GM19467 (cell line): ENCODE measurements around the gene HOXA4.

Experiments
- ATAC-seq: cut with Tn5 transposase; IDR thresholded peaks from one replicate; pipeline ENCODE4 v1.9.1; 2021; ENCODE audit warnings: mild to moderate bottlenecking, moderate library complexity; ENCODE audit not compliant: unreplicated experiment

HOXA4 gene

DNA sequence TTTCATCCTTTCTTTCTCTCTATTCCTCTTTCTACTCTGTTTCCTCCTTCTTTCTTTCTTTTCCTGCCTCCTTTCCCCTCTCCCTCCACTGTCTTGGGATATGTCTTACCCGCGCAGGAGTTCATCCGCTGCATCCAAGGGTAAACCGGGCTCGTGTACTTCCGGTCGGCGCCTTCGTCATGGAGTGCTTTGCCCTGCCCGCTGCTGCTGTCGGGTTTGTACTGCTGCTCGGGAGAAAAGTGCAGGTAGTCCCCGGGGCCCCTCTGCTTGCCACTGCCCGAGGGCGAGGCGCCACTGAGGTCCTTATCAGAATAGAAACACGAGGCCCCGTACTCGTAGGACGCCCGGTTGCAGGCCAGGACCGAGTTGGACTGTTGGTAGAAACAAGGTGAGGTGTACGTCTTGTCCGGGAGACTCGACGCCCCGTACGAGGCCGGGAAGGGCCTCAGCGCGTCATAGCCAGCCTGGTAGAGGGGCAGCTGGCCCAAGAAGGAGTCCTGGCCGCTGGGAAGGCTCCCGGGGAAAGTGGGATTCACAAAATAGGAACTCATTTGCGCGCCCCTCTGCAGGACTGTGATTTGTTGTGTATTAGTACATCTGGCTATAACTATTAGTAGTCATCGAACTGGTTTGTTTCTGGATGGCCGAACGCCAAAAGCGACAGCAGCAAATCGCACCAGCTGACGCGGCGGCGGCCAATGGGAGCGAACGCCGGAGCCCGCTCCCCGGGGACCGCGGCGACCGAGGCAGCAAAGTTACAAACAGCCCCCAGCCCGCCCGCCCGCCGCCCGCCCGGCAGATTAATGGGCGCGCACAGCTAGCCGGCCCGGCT lies 16.9 kb upstream of the HOXA4 start, which contains the start of gene HOXA6:
TSS of gene HOXA6 (minus strand) at position 576 of the 832 bp plus-strand sequence. CDS start at position 551, 25 bp downstream.
- ATAC-seq, result no peak

DNA sequence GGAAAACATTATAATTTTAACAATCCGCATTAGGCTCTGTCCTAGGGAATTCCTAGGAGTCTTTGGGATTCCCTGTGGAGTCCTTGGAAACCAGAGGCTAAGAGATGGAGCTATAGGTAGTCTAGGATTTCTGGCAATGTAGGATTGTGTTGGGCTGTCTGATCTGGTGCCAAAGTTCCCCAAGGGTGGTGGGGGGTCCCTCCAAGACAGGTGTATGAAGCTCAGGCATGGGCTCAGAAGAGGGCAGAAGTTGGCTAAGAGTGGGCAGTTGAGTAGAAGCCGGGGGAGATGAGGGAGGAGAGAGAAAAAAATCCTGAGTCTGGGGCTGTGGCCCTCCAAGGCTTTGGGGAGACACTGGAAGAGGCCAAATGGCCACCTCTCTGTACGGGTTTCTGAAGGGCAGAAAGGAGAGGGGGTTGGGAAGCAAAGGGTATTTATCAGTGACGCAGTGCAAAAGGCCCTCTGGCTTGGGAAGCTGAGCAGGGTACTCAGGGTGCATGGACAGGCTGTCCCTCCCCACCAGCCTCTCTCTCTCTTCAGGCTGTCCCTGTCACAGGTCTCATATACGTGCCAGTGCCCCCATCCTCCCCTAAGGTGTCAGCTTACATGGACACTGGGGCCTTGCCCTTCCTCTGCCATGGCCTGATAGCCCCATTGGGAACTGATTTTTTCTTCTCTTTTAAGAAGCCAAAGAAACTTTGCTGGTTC lies 16.1 kb upstream of the HOXA4 start:
- no peak for ATAC-seq

DNA sequence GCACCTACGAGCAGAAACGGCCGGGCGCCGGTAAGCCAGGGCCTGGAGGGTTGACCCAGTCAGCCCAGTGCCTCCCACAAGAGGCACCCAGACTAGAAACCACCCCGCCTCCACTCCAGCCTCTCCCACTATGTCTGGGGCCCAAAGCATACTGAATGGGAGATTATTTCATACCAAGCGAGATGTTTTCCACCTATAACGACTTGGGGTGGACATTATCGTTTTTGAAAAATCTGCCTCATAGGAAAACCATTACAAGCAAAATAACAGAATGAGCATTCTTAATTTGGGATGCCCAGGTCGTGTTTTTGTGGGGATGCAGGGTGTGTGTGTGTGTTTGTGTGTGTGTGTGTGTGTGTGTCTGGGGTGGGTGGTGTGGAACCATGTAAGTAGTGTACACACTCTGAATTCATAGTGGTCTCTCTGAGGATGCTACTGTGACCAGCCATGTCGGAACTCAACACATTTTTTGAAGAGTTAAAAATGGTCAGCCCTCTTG lies 15.4 kb upstream of the HOXA4 start:
- no peak for ATAC-seq

DNA sequence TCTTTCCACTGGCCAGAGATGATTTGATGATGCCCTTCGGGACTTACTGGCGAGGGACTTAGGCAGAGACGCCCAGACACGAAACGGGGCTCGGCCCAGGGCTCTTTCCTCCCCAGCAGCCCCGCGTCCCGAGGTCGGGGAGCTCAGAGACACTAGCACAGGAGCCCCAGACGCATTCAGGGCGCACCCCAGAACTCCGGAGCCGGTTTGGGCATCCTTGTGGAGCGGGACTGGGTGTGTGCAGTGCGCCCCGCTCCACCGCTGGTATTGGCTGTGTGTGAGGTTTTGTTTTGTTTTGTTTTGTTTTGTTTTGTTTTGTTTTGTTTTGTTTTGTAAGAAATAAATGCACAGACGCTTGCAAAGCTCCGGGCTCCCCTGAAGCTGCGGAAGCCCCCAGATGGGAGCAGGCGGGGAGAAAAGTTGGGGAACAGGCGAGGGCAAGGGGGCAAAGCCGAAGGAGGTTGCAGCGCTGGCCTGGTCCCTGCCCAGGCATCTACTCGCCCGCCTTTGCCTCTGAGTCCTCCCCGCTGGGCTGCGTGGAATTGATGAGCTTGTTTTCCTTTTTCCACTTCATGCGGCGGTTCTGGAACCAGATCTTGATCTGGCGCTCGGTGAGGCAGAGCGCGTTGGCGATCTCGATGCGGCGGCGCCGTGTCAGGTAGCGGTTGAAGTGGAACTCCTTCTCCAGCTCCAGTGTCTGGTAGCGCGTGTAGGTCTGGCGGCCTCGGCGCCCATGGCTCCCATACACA lies 14.8 kb upstream of the HOXA4 start:
- ATAC-seq, result no peak

DNA sequence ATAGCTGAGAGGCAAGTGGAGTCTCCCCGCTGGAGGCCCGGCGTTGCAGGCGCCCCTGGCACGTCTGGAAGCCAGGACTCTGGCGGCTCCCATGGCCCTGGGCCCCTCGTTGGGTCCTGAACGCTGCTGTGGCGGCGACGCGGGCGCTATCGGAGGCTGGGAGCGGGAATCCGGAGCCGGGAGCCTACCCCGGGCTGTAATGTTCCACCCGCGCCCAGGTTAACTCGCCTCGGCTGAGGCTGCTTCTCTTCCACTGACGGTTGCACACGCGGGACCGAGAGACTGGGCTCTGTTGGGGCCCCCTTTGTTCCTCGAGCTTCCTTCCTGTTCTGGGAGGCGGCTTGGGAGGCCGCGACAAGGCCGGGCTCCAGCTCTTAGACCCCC lies 14.2 kb upstream of the HOXA4 start:
- ATAC-seq, result no peak

DNA sequence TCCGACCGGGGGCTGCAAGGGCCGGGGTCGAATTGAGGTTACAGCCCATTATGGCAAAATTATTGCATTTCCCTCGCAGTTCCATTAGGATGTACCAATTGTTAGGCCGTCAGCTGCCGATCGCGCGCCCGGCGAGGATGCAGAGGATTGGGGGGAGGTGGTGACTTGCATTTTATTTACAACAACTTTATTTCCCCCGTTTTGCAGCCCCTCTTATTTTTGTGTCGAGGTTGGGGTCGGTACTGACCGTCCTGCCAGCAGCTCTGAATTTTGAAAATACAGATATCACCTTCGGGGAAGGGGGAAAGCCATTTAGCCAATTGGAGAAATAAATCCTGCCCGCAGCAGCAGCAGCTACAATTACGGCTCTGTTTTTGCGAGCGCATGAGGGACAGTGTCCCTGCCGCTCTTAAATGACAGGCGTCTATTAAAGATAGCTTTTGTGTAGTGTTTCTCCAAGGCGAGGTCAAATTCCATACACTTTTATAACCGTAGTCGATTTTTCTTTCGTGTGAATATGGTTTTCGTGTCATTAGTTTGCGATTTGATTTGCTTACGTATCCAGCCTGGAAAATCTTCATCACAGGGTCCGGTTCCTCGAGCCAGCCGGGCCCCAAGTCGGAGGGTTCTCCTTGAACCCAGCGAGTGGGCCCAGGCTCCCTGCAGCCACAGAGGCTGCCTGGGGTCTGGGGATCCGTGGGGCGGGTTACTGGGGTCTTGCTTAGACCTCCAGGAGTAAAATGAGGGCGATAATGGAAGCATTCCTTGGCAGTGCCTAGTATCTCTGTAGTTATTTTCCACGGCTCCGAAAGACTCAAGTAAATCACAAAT lies 13.6 kb upstream of the HOXA4 start:
- no peak for ATAC-seq

DNA sequence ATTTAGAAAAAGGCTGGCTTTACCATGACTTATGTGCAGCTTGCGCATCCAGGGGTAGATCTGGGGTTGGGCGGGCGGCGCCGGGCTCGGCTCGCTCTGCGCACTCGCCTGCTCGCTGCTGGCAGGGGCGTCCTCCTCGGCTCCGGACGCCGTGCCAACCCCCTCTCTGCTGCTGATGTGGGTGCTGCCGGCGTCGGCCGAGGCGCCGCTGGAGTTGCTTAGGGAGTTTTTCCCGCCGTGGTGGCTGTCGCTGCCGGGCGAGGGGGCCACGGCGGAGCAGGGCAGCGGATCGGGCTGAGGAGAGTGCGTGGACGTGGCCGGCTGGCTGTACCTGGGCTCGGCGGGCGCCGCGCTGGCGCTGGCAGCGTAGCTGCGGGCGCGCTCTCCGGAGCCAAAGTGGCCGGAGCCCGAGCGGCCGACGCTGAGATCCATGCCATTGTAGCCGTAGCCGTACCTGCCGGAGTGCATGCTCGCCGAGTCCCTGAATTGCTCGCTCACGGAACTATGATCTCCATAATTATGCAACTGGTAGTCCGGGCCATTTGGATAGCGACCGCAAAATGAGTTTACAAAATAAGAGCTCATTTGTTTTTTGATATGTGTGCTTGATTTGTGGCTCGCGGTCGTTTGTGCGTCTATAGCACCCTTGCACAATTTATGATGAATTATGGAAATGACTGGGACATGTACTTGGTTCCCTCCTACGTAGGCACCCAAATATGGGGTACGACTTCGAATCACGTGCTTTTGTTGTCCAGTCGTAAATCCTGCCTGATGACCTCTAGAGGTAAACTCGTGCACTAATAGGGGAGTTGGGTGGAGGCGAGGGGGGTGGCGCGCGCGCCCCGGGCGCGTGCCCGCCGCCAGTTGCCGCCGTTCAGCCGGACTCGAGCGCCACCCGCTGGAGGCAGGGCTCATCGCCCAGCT lies 12.7 kb upstream of the HOXA4 start, which contains the start of gene HOXA5:
TSS of gene HOXA5 (minus strand) at position 659 of the 927 bp plus-strand sequence. CDS start at position 585, 74 bp downstream.
- no peak for ATAC-seq

DNA sequence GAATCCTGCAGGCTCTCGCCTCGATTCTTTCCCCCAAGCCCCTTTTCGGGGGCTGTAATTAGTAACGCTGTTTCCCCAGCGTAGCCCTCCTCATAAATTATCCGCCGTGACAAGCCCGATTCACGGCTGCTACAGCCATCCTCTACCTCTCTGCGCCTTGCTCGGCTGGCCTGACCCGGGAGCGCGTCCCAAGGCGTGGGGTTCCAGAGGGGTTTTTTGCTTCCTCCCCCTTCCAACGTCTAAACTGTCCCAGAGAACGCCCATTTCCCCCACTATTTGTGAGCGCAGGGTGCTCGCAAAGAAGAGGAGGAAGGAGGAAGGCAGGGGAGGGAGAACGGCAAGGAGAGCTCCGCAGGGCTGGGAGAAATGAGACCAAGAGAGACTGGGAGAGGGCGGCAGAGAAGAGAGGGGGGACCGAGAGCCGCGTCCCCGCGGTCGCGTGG lies 12.0 kb upstream of the HOXA4 start:
- no peak for ATAC-seq

DNA sequence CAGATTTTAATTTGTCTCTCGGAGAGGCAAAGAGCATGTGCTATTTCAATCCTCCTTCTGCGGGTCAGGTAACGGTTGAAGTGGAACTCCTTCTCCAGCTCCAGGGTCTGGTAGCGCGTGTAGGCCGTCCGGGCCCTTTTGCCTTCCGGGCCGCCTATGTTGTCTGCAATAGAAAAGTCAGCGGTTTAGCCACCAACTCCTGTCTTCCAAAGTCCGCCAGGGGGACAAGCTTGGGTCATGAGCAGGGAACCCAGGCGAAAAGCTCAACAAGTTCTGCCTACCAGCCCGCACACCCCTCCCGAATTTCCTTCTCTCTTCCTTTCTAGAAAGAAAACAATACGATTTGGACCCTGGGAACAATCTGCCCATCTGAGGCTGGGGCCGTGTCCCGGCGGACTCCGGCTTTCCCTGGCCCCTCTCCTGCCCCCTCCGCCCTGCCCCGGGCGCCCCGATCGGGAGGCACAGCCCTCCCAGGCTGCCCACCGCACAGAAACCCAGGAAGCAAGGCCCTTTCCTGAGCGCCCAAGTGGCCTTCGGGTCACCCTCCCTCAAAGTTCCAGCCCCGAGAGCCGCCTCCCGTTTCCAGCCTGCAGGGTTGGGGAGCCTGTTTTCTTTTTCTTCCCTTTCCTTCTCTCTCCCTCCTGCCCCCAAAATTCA lies 11.5 kb upstream of the HOXA4 start:
- no peak for ATAC-seq

DNA sequence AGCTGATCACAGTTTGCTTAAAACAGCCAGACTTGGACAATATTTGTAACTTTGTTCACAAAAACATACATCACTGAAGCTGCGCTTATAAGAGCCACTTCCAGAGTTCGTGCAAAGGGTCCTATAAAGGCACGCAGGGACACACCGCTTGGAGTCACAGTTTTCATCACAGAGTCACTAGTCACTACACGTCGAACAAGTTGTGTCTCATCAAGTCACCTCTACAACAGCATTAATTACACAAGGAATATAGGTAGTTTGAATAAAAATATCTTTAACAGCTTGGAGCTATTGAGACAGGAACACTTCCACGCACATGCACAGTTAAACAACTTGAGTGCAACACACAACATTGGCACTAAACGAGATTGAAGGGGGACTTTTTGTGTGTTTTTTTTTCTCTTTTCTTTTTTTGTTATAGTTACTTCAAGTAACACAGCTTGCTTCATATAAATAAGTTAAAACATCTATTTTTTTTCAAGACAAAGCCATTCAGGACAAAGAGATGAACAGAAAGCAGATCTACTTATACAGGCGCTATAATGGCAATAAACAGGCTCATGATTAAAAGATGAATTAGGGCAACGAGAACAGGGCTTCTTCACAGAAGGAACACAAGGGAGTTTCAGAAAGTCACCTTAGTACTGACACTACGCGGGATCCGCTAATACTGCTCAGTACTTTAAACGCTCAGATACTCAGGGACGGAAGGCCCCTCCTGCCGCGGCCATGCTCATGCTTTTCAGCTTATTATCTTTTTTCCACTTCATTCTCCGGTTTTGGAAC lies 10.8 kb upstream of the HOXA4 start:
- no peak for ATAC-seq

DNA sequence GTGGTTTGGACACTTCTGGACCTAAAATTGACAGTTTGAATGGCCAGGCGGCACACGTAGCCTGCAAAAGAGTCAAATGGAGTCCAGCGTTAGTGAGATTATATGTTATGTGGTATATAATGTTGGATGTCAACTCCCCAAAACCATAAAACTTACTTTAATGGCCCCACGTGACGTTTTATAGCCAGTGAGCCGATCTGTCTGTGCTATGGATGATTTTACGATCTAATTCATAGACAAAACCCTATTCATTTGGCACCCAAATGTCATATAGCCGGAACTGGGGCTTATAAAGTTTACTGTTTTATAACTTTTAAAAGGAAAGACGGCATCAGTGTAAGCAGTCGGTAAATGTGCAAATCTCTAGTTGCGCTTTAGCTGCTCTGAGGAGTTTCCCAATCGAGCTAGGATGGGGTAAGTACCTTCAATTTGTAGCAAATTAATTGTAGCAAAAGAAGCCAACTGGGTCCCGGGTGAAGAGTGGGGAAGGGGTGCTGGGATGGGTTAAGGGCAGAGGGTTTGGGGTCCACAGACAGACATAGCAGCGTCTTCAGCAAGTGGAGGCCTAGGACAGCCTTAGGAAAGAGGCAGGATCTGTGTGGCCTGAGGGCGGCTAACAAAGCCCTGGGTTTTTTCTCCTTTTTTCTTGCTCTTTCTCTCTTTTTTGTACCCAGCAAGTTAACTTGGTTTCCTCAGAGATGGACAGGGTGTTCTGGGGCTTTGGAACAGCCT lies 9.7 kb upstream of the HOXA4 start:
- no peak for ATAC-seq

DNA sequence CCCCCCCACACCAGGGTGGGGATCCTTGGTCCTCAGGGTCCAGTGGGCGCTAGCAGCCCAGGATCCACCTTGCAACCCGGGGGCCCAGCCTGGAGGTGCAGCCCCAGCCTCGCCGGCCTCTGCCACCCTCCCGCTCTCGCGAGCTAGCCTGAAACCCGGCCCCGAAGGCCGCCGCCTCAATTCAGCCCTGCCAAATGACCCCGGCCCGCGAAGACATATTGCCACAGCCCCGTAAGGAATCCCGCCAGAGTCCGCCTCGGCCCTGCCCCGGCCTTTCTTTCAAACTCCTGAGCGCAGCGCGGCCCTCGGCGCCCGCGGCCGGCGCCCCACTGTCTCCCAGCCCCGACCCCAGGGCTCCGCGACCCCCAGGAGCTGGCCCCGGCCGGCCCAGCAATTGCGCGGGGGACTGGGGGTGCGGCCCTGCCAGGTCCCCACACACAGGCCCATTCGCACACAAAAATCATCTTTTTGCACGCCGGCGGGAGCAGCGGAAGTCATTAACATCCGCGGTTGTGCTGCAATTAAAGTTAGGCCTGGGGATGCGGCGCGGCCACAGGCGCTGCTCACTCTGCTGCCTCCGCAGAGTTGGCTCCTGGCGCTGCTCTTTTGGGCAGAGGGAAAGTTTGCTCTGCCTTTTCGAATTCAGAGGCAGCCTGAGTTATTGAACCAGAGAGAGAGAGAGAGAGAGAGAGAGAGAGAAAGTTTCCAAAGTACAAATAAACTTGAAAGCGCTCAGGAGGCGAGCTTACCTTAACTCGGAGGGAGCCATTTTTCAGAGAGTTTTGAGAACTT lies 9.0 kb upstream of the HOXA4 start:
- no peak for ATAC-seq

DNA sequence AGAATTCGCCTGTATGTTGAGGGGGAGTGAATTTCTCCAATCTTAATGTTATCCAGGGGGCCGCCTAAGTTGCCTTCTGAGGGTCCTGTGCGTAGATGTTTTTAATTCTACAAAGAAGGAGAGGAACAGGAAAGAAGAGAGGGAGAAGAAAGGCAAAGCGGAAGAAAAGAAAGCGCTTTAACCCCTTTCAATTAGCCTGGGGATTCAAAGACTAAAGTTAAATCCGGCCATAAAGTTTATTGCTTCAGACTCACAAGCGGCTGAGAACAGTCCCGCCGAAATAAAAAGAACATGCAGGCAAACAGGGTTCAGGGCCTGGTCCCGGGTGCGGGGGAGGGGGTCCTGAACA lies 8.4 kb upstream of the HOXA4 start:
- ATAC-seq, result no peak

DNA sequence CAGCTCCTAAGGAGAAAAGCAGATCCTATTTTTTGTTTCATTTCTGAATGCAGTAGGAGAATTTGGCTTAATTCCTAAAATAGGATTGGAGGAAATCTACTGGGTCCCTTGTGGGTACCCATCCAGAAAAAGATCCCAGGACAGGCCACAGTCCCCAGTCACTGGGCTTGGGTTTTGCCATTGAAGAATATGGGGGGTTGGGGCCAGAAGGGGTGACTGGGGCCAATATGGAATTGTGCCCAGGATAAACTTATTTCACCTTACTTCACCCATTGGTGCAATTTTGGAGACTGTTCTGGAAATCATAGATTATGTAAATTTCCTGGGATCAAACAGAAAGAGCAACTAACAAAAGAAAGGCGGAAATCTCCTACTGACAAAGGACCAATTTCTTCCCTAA lies 7.9 kb upstream of the HOXA4 start:
- ATAC-seq, result no peak

DNA sequence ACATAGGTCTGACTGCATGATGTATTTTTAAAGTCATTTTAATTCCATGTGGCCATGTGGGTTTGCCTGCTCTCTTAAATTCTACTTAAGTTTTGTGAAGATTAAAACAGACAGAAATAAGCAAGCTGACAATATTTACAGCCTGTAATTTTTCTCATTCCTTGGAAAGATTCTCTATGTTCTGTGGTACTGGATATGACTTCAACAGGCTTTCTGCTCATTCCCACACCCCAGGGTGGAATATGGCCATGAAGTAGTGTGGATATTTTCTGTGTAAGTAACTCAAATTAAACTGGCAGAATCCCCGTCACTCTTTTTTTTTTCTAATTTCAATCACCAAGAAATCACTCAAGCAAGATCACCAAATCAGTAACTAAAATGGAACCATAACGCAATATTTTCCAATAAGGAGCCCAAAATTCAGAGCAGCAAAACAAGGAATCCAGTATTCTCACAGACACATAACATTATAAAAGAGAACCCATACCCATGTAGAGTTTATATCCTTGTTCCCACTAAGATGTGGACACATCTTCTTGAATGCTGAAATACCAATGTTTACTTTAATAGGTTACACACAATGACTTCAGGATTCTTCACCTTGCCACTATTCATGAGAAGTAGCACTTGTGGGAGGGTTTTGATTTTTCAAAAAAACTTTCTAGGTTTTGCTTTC lies 7.2 kb upstream of the HOXA4 start:
- ATAC-seq, result no peak

DNA sequence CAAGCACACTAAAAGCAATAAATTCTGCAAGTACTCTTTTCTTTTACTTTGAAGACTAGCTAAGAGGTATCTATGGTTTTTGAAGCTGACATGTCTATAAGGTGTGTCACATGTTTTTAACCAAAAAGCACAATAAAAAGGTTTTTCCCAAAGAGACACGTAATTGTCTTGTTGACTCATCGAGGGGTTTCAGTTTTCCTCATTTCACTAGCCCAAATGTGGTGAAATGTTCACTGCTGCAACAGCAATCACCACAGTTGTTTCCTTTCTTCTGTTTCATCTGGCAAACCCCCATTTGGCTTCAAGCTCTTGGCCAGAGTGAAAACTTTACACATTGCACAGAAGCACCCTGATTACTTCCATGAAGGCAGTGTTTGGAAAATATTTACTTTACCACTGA lies 3.8 kb upstream of the HOXA4 start:
- ATAC-seq, result no peak
